DOHH2 (cell line): ENCODE measurements around the gene STK16.

Experiments used
- H3F3A ChIP-seq: fragments of 200-600 bp; sonication (generic), shearing (Covaris generic); 2 replicates; pipeline ENCODE4 v1.6.0; 2016; ENCODE audit warnings: antibody characterized with exemption, mild to moderate bottlenecking; ENCODE audit not compliant: control insufficient read depth, insufficient read depth
- H3K27ac ChIP-seq: fragments of 200-600 bp; sonication (generic); 2 replicates; pipeline ENCODE4 v1.5.1; 2014; ENCODE audit warnings: low read depth, mild to moderate bottlenecking, low read length, moderate library complexity
- H3K27me3 ChIP-seq: fragments of 200-600 bp; sonication (generic); 2 replicates; pipeline ENCODE4 v1.6.1; 2014; ENCODE audit warnings: mild to moderate bottlenecking, low read length, mixed read lengths; ENCODE audit not compliant: control insufficient read depth
- H3K36me3 ChIP-seq: fragments of 200-600 bp; sonication (generic); 2 replicates; pipeline ENCODE4 v1.6.1; 2014; ENCODE audit warnings: mild to moderate bottlenecking, low read length, moderate library complexity, mixed read lengths; ENCODE audit not compliant: control insufficient read depth
- H3K4me1 ChIP-seq: fragments of 200-600 bp; sonication (generic); 2 replicates; pipeline ENCODE4 v1.6.1; 2014; ENCODE audit warnings: mild to moderate bottlenecking, low read length, mixed read lengths; ENCODE audit not compliant: control insufficient read depth
- H3K4me2 ChIP-seq: fragments of 200-600 bp; sonication (generic); 2 replicates; pipeline ENCODE4 v1.6.0; 2014; ENCODE audit warnings: mild to moderate bottlenecking, low read length, moderate library complexity
- H3K4me3 ChIP-seq: fragments of 200-600 bp; sonication (generic); 2 replicates; pipeline ENCODE4 v1.5.1; 2014; ENCODE audit warnings: mild to moderate bottlenecking, low read length, mixed read lengths
- H3K79me2 ChIP-seq: fragments of 200-600 bp; sonication (generic); 2 replicates; pipeline ENCODE4 v1.6.1; 2014; ENCODE audit warnings: mild to moderate bottlenecking, low read length, mixed read lengths; ENCODE audit not compliant: control insufficient read depth
- H3K9me2 ChIP-seq: fragments of 200-600 bp; sonication (generic); replicated peaks from 2 replicates; pipeline ENCODE4 v1.6.1; 2014; ENCODE audit warnings: mild to moderate bottlenecking, low read length, mixed read lengths; ENCODE audit not compliant: control insufficient read depth
- H3K9me3 ChIP-seq: fragments of 200-600 bp; sonication (generic); 2 replicates; pipeline ENCODE4 v1.6.1; 2014; ENCODE audit warnings: antibody characterized with exemption, low read length, mixed read lengths; ENCODE audit not compliant: control insufficient read depth, insufficient read depth
- H4K20me1 ChIP-seq: fragments of 200-600 bp; sonication (generic); 2 replicates; pipeline ENCODE4 v1.6.0; 2014; ENCODE audit warnings: low read depth, mild to moderate bottlenecking, antibody characterized with exemption, low read length, moderate library complexity; ENCODE audit not compliant: control insufficient read depth, insufficient read depth
- EZH2phosphoT487 ChIP-seq: fragments of 200-600 bp; sonication (generic); IDR thresholded peaks from 2 replicates; pipeline ENCODE4 v1.6.1; 2017; ENCODE audit warnings: borderline replicate concordance, mild to moderate bottlenecking, antibody characterized with exemption, low read length, moderate library complexity, mixed read lengths
- TF ChIP-seq, protein P1 (sequence below): fragments of 200-600 bp; sonication (generic); IDR thresholded peaks from one replicate; pipeline ENCODE4 v1.5.1; 2014; ENCODE audit warnings: antibody characterized with exemption, mild to moderate bottlenecking, low read depth, low read length; ENCODE audit not compliant: poor library complexity, severe bottlenecking

STK16 gene

DNA sequence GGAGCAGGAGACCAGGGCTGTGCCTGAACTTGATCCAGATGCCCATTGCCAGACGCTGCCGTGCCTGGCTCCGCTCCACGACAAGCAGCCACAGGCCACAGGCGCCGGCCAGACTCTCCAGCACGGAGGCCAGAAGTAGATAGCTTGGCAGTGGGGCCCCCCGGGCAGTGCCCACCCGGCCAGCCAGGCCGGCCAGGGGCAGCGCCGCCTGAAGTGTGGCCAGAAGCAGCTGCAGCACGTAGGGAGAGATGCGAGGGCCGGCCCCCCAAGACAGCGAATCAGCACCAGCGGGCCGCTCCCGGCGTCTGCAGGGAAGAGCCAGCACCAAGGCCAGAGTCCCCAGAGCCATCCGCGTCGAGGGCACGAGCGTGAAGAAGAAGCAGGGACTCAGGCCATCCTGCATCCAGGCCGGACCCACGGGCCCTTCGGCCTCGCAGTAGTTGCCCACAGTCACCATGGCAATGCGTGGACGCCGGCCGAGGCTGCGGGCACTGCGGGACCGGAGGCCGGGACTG lies 27.0 kb upstream of the STK16 start:
- Histone ChIP-seq H3K4me2 (peak overlapping the region; percentile 94), H4K20me1 (no peaks in the 10 kb centered on the region), H3K79me2 (peaks cover 18% of the 10 kb centered on the region), H3K27ac (peak overlapping the region; percentile 4; the same call in 1 of the 2 replicates), H3K9me3 (no peaks in the 10 kb centered on the region), H3K9me2 (no peaks in the 10 kb centered on the region), H3K4me3 (peak overlapping the region; percentile 86), H3F3A (no peaks in the 10 kb centered on the region), H3K4me1 (peaks cover 21% of the 10 kb centered on the region), H3K36me3 (peaks cover 65% of the 10 kb centered on the region), H3K27me3 (no peaks in the 10 kb centered on the region)
- TF ChIP-seq EZH2phosphoT487 = no peak
- TF ChIP-seq, protein P1, sequence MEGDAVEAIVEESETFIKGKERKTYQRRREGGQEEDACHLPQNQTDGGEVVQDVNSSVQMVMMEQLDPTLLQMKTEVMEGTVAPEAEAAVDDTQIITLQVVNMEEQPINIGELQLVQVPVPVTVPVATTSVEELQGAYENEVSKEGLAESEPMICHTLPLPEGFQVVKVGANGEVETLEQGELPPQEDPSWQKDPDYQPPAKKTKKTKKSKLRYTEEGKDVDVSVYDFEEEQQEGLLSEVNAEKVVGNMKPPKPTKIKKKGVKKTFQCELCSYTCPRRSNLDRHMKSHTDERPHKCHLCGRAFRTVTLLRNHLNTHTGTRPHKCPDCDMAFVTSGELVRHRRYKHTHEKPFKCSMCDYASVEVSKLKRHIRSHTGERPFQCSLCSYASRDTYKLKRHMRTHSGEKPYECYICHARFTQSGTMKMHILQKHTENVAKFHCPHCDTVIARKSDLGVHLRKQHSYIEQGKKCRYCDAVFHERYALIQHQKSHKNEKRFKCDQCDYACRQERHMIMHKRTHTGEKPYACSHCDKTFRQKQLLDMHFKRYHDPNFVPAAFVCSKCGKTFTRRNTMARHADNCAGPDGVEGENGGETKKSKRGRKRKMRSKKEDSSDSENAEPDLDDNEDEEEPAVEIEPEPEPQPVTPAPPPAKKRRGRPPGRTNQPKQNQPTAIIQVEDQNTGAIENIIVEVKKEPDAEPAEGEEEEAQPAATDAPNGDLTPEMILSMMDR = no peak

DNA sequence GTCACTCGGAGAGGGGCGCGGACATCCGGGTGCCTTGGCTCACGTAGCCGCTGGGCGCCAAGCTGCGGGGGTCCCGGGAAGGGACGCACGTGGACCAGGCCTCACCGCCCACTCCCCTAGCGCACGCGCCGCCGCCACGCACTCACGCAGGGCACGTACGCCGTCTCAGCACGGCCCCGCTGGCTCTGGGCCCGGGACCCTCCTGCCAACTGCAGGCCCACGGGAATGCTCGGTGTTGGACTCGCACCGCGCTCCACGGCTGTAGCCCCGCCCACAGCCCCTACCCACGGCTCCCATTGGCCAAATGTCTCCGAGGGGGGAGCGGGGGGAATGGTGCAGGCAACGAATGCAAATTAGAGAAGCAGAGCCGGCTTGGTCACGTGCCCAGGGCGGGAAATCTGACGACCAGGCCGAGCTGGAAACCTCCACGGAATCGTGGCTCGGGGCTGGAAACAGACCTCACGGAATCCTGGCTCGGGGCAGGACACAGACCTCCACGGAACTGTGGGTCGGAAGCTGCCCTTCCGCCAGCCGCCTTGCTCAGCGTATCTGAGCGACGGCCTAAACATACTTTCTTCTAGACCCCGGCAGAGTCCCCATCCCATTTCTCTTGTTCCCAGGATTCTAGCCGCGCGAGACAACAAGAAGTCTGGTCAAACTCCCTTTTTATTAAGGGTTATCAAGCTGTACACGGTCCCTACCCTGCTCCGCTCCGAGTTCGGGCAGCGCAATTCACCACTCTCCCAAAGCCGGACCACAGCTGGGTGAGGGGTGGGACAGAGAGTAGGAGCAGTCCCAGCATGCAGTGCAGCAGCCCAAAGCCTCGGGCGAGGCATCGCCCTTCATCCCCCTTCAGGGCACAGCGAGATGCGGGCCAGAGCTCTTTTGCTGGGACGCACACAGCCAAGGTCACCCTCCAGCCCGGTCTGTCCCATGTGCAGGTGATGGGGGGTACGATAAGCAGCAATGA lies 26.3 kb upstream of the STK16 start, which contains the start of gene ABCB6:
Gene ABCB6 (minus strand): TSS at position 227 of the 970 bp plus-strand sequence. CDS start 285 bp downstream, outside the sequence.
- peaks cover 21% of the 10 kb centered on the region for H3K4me1 ChIP-seq
- H3K9me3 ChIP-seq = no peaks in the 10 kb centered on the region
- H3K79me2 ChIP-seq = peaks cover 18% of the 10 kb centered on the region
- no peaks in the 10 kb centered on the region for H3K9me2 ChIP-seq
- peak within 1 kb of the TSS; percentile 4; the same call in 1 of the 2 replicates for H3K27ac ChIP-seq
- peak within 1 kb of the TSS; percentile 94 for H3K4me2 ChIP-seq
- TF ChIP-seq, protein P1 = no peak
- TF ChIP-seq EZH2phosphoT487 = no peak
- no peaks in the 10 kb centered on the region for H4K20me1 ChIP-seq
- H3F3A ChIP-seq = no peaks in the 10 kb centered on the region
- H3K36me3 ChIP-seq = peaks cover 66% of the 10 kb centered on the region
- H3K4me3 ChIP-seq = peak within 1 kb of the TSS; percentile 86
- no peaks in the 10 kb centered on the region for H3K27me3 ChIP-seq

DNA sequence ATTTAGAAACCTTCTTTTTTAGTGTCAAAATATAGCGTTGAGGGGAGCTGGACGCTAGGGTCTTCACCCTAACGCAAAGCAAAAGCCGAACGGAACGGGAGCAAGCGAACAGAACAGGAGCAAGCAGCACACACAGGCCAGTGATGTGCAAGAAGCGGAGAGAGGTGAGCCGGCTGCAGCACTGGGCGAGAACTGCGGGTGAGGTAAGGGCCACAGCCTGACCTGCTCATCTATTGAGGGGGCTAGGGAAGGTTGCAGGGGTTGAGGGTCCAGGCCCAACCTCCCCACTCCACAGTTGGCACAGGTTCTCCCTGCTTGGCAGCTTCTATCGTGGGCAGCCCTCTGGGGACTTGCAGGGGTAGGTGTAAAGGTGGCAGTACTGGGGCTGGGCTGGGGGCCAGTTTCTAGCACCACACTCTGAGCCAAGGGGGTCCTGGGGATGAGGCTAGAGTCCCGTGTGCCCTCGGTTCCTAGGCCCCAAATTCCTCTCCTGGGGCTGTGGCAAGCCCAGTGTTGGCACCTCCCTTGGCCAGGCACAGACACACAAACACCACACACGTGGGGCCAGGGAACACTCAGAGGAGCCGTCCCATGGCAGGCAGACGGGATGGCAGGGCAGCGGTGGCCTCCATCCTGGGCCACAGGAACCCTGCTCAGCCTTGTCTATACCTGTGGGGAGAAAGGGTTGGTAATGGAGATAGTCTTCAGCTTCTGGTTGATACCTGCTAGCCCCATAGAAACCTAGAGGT lies 25.3 kb upstream of the STK16 start:
- no peaks in the 10 kb centered on the region for H3F3A ChIP-seq
- H3K4me2 ChIP-seq = no peak overlapping the region
- H3K4me3 ChIP-seq = no peak overlapping the region

More for the DNA sequence above, 25.3 kb upstream of the STK16 start:
- Histone ChIP-seq H3K27me3 (no peaks in the 10 kb centered on the region), H3K9me3 (no peaks in the 10 kb centered on the region), H3K27ac (no peak overlapping the region), H3K4me1 (peaks cover 21% of the 10 kb centered on the region), H3K79me2 (peaks cover 18% of the 10 kb centered on the region), H4K20me1 (no peaks in the 10 kb centered on the region), H3K36me3 (peaks cover 66% of the 10 kb centered on the region), H3K9me2 (no peaks in the 10 kb centered on the region)
- TF ChIP-seq EZH2phosphoT487 = no peak
- TF ChIP-seq, protein P1 = no peak
